Activated T-cell treated with anti-CD3 and anti-CD28 coated beads, Interleukin-2, amount 50 U/mL, for 1 hour (primary cell): ENCODE results near the gene AP3B1.
"Not testable (repeated sequence)": the region's sequence is repeated elsewhere in the genome, so short reads cannot be mapped to it uniquely, and the experiment has no call there.

Experiments
- DNase-seq: peaks from one replicate; pipeline ENCODE4 v3.0.0-alpha.2; 2020

AP3B1 gene

DNA sequence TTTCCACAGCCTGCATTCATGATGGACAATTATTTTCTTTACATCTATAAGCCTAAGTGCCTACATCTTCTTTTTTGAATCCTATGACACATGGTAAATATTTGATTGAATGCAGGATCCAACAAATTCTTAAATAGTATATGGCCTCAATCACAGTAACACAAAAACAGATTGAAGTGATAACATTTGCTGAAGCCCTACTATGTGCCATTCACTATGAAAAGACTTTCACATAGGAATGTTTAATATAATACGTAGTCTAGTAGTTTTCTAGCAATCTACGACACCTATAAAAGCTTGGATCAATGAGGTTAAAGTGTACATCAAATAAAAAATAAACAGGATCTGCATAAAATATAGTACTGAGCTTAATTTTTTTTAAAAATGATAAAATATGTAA, 231.0 kb downstream of the AP3B1 start:
- DNase-seq, result no peak

GRCh38 chr5:78062645-78063044, 231.9 kb downstream of the AP3B1 start:
- DNase-seq, result no peak

DNA sequence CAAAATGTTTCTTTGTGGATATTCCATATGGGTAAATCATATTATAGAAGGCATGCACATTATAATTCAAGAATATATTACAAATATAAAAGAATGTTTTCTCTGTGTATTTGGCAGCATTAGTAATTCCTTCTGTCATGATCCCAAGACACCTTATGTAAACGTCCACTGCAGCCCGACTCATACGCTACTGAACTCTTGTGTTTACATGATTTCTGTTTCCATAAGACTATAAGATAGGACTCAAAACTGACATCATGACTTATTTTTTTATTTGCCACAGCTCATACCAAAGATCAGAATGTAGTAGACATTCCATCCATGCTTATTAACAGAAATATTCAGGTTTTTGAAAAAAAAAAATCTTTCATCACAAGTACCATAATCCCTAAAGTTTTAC, 234.1 kb downstream of the AP3B1 start:
- no peak for DNase-seq

DNA sequence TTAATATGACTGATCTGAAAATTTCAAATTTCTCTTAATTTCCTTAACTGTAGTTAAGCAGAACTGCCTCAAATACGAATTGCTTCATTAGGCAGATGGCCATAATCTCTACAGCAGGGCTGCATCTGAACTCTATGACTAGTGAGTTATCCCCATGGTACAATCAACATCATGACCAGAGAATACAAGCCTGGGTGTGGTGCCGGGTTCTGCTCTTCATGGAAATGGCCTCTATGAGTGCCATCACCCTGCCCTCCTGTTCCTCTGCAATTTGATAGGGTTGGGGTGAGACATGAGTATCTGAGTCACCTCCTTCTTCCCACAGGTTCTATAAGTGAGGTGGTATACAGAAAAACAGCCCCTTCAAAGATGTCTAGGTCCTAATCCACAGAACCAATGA, 235.9 kb downstream of the AP3B1 start:
- no peak for DNase-seq

DNA sequence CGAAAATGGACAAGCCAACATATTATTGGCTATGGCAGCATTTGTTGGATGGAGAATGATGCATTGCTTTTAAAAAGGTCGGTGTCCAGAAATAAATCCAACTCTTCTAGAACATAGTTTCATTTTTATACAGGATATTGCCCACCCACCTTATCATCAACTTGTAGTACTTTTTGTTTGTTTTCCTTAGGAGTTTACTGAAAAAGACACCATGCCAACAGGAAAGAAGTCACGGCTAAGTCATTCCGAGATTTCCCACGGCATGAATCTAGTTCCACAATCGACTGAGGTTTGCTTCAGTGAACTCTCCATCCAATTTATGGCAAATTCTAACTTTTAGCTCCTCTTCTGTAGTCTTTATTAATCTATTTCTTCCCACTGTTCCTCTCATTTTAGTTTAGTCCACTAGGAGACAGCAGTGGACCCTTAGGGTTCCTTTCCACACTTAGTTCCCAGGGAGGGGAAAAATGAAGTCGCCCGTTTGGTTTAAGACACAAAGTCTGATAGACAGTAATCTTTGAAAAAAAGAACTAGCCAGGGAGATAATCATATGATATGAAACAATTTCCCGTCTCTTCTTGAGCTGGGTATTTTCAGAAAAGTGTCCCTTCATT, 237.5 kb downstream of the AP3B1 start:
- no peak for DNase-seq

DNA sequence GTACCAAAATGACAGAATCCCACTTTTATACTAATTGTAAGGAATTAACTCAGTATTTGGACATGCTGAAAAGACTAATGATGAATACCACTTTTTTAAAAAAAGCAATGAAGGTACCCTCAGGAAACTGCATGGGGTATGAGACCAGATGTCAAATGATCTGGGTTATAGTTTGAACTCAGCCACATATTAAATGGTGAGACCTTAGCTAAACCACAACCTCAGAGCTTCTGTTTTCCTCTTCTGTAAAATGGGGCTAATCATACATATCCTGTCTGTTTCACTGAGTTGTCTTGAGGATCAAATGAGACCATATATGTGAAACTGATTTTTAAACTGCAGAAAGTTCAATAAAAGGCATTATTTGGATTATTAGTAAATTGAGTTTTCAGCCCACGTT, 238.4 kb downstream of the AP3B1 start:
- DNase-seq, result no peak

DNA sequence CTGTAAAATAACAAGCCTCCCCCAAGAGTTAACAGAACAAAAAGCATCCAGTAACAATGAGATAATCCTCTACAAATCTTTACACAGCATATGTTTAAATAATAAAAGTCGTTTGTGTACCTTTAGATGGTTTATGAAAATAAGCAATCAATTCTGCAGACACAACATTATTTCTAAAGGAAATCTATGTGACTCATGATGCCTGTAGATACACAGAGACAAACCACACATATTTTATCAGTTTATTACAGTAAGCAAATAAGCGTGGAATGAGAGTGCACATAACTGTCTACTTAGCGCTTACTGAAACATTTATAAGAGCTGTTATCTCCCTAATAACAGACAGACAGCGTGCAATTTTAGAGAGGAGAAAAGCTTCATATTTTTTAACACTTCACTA, 243.6 kb downstream of the AP3B1 start:
- no peak for DNase-seq

DNA sequence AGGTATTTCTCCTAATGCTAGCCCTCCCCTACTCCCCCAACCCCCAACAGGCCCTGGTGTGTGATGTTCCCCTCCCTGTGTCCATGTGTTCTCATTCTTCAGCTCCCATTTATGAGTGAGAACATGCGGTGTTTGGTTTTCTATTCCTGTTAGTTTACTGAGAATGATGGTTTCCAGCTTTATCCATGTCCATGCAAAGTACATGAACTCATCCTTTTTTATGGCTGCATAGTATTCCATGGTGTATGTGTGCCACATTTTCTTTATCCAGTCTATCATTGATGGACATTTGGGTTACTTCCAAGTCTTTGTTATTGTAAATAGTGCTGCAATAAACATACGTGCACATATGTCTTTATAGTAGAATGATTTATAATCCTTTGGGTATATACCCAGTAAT, 247.7 kb downstream of the AP3B1 start:
- DNase-seq, result not testable (repeated sequence)

- no peak for DNase-seq
Observed at GRCh38 chr5:78046006-78046405, 248.5 kb downstream of the AP3B1 start.

- no peak for DNase-seq
Observed at GRCh38 chr5:78041805-78042204, 252.7 kb downstream of the AP3B1 start.

DNA sequence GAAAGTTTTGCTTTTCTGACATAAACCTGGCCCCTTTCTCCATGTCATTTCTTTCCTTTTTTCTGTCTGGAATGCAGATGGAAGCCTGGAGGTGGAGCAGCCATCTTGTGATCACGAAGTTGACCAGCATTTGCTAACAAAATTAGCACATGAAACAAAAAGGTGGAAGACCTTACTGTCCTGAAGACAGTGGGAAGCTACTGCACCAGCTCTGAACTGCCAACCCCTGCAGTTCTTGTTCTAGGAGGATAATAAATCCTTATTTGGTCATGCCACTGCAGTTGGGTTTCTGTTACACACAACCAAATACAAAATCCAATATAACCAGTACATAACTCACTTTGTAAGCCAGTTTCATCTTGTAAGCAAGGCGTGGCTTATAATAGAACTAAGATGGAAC, 269.0 kb downstream of the AP3B1 start:
- no peak for DNase-seq

- DNase-seq, result no peak
Observed at GRCh38 chr5:78019744-78020143, 274.8 kb downstream of the AP3B1 start.

GRCh38 chr5:78016863-78017529, 277.5 kb downstream of the AP3B1 start:
- no peak for DNase-seq

GRCh38 chr5:78009937-78010527, 284.5 kb downstream of the AP3B1 start:
- no peak for DNase-seq

GRCh38 chr5:78008356-78008967, 286.0 kb downstream of the AP3B1 start:
- no peak for DNase-seq

- no peak for DNase-seq
Observed at GRCh38 chr5:78007233-78007632, 287.3 kb downstream of the AP3B1 start.

- DNase-seq, result no peak
Observed at GRCh38 chr5:78006449-78006848, 288.0 kb downstream of the AP3B1 start.

- DNase-seq, result no peak
Observed at GRCh38 chr5:78005021-78005785, 289.3 kb downstream of the AP3B1 start.

- no peak for DNase-seq
Observed at GRCh38 chr5:78004559-78004958, 289.9 kb downstream of the AP3B1 start.

DNA sequence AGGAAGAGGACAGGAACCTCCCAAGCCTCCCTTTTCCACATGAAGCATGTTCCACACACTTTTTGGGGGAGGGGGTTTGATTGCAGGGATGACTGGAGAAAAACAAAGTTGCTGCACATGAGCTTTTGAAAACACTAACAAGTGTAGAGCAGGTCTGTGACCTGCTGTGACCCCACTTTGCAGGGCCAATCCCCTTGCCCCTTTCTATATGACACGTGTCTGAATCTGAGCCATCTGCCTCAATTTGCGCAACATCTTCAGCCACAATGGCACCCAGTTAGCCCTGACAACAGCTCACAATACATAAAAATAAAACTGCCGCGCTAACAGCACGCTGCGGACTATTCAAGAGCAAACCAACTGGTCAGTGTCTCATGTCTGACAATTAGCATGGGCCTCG, 290.6 kb downstream of the AP3B1 start:
- no peak for DNase-seq

GRCh38 chr5:78003450-78003849, 291.0 kb downstream of the AP3B1 start:
- no peak for DNase-seq

DNA sequence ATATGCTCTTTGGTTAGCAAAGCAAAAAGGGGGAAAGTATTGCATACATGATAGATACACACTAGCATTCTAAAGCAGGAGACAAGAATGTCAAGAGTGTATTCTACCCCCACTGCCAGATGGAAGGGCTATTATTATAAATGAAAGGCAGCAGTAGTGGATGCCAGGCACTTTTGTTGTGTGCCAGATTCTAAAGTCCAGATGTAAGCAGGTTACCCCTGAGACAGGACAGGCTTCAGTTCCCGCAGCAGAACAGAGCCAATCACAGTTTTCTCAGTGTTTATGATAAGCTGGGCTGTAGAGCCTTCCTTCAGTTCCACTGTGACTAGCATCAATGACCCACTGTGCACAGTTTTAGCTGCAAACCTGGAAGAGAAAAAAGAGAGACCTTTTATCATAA, 291.8 kb downstream of the AP3B1 start:
- DNase-seq, result no peak

DNA sequence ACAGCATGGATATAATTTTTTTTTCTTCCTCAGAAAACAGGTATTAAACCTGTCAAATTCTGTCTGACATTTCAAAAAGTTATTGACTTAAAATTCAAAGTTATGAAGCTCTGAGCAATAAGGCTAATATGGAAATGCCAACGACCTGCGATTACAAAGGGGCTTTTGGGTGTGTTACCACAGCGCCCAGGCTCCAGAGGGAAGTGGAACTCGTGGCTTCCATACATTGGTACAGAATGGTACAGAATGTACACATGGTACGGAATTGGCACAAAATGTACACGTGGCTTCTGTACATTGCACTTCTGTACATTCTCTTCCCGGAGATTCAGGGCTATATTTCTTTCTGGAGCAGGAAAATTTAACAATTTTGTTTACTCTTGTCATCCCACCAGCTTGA, 293.3 kb downstream of the AP3B1 start:
- no peak for DNase-seq
